ENCODE measurements around the gene KRT80.

KRT80 gene

DNA sequence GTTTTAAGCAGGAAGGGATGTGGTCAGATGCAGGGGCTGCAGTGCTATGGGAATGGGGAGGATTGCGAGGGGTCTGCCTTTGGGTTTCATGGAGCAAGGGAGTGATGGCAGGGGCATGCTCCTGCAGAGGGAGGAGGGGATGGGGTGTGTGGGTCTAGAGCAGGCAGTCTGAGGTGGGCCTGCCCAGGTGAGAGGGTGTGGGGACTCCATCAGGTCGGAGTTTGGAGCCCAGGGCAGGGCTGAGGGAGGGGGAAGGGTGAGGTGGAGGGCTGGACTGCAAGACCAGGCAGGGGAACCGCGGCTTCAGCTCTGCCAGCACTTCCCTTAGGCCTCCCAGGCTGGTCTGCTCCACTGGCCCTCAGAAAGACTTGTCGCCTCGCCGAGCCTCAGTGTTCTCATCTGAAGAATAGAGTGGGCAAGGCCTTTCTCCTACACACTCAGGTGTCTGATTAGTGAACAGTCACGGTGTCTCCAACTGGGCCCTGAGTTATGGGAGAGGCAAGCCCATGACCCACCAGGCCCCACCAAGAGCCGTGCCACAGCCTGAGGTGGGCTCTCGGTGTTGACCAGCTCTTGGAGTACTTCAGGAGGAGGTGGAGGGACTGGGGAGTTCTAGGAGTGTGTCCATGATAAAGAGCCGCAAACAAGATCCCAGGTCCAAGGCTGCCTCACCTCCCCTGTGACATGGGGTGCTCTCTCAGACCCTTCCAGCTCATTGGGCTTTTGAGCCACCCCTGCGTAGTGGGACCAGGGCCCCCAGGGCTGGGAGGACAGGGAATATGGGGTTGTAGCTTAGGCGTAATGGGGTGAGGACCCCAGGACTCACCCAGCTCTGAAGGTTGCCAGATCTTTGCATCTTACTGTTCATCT lies 20.1 kb upstream of the KRT80 start:
- no peak for DNase-seq (ENCODE audit: low spot score)

DNA sequence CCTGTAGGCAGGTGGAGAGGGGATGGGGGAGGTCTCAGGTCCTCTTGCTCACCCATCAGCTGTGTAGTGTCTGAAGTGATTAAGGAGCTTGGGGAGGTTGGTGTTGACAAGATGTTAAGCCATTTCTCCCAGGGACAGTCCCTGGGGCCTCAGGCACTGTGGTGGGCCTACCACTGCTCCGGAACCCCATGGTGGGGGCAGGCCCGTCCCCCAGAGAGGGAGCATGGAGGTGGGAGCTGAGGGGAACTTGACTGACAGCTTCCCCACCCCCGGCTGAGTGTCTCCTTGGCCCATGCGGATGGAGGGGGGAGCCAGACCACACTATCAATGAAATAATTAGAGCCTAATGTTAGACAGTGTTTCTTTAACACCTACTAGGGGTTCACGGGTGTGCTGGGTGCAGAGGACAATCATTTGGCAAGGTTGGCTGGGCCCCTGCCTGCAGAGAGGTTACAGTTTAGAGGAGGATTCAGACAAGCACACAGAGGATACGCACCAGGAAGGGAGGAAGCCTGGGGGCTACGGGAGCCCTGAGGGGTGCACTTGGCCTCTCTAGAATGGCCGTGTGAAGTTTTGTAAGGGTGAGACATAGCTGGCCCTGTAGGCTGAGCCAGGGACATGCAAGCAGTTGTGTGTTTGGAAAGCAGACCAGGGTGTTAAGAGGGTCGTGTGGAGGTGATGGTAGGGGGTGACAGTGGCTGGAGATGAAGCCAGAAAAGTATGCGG lies 19.3 kb upstream of the KRT80 start:
- no peak for DNase-seq (ENCODE audit: low spot score)

DNA sequence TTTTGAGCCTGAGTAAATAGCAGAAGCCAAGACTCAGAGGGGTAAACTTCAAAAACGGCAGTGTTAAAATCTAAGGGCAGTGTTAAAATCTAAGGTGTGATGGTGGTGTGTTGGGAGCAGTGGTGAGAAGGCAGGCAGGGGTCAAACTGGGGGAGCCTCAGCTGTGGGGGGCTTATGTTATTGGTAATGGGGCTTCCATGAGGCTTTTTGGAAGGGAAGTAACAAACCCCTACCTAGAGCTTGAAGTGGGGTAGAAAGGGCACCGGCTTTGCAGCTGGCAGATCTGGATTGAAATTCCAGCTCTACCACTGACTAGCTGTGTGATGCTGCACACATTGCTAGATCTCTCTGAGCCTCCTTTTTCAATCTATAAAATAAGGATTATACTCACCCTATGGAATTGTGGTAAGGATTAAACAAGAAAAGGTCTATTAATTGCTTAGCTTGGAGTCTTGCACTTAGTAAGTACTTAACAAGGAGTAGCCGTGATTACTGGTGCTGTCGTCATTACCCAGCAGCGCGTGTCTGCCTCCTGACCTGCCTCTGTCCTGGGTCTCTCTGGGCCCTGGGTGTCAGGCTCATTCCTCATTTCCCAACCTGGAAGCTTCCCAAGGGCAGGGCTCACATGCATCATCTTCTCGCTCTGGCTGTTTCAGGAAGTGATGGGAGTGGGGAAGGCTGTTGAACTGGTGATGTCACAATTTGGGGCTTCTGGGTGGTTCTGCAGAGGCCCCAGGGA lies 18.5 kb upstream of the KRT80 start:
- no peak for DNase-seq (ENCODE audit: low spot score)

DNA sequence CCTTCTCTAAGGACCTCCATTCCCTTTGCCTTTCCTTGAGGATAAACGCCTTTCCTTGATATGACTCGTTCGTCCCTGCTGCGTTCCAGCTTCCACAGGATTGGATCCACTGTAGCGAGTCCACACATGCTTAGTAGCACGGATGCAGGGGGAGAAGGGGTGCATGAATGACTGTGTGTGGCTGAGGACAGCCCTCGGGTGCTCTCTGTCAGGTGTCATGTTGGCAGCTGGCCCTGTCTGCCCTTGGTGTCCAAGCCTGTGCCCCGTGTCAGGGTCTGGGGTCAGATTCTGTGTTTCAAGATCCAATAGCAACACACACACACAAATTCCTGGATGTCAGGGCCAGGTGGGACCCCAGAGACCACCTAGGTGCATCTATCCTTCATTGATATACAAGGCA lies 17.5 kb upstream of the KRT80 start:
- DNase-seq (ENCODE audit: low spot score) = no peak

DNA sequence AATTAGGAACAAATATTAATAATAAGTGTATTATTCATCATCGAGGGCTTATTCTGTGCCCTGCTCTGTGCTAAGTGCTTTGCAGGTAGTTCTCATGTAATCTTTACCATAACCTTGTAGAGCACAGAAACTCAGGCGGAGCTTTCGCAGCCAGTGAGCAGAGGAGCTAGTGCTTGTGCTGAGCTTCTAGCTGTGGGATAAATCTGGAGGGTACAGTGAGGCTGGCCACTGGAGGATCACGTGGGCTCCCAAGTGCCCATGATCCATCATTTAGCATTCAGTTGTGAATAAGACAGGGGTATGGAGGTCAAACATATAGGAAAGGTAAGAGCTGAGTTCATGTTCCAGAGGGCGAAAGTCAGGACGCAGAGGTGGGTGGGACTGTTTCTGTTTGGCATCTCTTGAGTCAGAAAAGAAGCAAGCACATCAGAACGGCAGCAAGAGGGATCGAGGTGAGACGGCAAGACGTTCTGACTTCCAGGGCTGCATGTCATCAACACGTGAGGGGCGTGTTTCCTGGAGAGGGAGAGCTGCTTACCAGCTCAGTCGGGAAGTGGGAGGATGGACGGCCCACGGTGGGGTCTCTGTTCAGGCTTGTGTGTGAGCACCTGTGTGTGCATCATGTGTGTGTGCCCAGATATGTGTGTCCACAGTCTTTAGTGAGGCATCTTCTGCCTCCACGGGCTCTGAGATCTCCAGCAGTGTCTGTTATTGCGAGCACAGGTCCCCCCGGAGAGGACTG lies 16.8 kb upstream of the KRT80 start:
- DNase-seq (ENCODE audit: low spot score) = no peak

DNA sequence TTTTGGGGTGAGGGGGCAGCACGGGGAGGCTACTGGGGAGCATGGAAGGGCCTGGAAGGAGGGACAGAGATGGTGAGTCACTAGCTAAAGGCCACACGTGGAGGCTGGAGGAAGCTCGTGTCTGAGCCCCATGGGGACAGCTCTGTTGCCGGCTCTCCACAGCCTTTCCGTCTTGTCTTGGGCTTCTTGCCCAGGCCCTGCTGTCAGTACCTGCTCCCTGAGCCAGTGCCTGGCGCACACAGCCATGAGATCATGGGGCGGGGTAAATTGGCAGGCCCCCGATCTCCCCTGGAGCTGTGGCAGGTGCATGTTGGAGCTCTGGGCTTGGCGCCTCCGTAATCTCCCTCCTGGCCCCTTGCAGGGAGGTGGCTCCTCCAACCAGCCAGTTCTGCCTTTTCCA lies 16.1 kb upstream of the KRT80 start:
- no peak for DNase-seq (ENCODE audit: low spot score)

DNA sequence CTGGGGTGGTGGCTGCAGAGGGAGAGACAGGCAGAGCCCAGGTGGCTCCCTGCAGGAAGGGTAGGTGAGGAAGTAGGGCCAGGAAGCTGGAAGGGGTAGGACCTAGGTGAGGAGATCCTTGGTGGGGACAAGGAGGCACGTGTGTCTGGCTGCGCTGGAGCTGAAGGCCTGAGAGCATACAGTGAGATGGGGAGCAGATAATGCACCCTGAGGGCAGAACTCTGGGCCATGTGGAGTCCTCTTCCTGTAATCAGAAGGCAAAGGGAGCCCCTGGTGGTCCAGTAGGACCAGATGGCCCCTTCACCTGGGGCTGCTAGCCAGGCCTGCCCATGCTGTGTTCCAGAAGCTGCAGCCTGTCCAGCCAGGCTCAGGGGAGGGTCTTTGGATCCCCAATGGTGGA lies 15.3 kb upstream of the KRT80 start:
- DNase-seq (ENCODE audit: low spot score) = no peak

DNA sequence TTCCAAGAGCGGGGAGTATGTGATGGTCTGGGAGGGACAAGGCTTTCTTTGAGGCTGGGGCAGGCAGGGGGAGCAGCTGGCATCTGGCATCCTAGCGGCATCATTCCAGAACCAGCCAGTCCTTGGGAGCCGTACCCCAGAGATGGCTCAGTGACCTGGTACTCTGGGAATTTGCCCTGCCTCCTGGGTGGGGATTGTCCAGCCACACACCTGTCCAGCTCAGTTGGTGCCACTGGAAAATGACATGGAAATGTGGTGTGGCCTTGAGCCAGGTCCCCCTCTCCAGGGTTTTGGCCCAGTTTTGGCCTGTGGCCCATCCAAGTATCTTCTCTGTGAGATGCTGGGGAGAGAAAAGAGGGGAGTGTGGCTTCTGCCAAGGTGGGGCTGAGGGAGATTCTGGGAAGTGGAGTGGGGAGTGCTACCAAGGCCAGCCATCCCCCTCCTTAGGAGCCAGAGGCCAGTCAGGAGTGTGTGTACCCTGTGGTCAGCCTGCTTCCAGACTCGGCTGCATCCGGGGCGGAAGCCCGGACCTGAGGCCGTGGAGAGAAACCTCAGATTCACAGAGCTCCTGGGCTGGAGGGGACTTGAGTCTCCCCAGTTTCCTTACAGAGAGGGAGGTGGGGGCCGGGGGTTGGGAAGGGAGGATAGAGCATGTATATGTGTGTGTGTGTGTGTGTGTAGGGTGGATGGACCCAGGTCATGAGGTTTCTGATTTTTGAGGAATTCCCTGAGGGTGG lies 14.7 kb upstream of the KRT80 start:
- no peak for DNase-seq (ENCODE audit: low spot score)

DNA sequence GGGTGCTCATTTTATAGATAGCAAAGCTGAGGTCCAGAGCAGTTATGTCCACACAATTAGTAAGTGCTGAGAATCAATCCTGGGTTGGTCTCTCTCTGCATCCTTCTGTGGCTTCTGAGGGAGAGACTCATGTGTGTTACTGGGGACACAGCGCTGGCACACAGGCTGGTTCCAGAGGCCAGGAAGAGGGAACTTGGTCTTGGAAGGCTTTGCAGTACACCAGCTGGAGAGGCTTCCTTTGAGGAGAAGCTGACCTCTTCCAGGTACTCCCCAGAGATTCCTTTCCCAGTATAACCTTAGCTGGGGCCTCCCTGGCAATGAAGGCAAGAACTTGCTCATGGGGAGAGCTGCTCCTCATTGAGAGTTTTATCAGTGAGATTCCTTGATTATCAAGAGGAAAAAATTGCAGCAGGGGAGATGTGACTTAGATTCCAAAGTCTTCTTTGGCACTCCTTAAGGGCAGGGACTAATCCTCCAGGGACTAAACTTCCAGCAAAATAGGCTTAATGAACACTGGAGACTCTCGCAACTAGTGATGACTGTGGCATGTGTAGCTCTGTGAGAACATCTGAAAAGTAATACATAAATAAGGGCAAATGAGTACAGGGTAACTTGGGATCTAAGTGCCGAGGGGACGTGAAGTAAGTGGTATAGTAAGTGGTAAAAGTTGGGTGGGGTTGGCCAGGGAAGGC lies 13.9 kb upstream of the KRT80 start:
- no peak for DNase-seq (ENCODE audit: low spot score)

DNA sequence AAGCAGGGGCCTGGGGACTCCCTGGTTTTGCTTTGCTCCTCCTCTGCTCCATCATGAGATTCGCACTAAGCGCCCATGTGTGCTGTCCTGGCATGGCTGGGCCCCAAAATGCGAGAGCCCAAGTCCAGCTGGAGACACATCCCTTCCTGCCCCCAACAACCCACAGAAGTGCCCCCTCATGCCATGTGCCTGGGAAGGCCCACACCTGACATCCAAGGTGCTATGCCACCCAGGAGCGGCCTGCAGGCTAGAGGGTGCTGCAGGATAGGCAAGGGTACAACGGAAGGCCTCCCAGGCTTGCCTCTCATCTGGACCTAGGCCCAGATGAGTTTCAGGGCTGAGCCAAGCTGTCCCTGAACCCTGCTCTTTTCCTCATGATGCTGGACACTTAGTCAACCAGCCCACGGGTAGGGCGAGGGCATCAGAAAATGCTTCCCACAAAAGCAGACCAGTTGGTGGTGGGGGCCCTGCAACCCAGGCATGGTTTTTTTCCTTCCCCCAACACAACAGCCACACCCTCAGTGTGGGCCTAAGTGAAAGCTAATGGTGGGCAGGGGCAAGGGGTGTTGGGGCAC lies 13.2 kb upstream of the KRT80 start:
- DNase-seq (ENCODE audit: low spot score) = no peak

DNA sequence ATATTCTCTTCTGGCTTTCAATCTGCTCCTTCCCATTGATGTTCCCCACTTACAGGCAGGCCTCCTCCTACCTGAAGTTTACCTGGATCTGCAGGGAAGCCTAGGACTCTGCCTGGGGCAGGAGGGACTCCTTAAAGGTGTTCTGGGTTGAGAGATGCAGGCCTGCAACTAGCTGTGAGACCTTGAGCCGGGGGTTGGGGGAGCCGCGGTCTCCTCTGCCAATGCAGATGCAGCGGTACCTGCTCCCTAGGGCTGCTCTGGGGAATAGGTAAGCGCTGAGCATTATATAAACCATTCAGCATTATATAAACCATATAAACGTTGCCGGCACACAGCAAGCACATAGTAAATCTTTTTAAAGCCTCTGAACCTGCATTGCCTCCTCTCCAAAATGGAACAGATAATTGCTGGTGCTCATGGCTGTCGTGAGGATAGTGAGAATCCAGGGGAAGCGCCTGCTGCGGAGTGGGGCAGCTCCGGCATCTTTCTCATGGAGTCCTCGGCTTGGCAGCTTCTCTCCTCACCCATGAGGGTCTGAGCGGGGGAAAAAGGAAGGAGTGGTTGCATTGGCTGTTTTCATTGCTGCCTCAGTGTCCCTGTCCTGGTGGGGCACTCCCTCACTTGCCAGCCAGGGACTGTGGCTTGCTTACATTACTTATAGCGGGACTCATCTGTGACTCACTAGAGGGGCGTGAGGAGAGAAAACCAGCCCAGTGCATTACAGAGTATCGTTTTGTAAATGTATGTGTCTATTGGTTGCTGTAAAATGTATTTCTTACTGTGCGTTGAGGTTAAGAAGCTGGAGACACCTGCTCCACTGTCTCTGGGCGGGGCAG lies 12.5 kb upstream of the KRT80 start:
- no peak for DNase-seq (ENCODE audit: low spot score)

DNA sequence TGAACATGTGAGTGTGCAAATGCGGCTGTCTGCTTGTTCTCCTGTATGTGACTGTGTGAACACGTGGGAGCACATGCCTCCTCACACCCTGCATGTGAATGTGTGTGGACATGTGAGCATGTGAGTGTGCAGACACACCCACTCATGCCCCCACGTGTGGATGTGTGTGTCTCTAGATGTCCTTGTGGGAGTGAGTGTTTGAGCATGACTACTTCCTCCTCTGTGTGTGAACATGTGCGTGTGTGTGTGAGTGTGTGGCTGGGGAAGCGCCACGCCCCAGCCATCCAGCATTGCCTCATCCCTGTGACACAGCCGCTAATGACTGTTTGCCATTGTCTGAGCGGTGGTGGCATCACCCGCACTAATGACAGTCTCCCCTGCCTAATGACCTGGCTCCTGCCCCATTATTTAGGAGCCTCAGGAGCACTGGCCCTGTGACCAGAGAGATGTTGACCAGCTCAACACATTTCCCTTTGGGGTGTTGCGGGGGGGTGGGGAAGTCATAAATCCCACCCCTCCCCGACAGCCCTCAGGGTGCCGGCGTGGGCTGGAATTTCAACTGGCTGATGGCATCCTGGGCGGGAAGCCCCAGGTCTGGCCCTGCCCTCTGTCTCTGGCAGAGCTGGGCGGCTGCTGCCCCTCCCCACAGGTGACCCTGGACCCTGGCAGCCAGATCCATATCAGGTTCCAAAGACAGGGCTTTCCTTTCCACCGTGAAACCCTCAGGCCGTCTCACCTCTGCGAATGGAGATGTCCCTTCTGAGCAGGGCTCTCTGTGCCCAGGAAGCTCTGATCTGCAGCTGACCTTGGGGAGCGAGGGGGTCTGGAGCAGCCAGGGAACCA lies 11.5 kb upstream of the KRT80 start:
- DNase-seq (ENCODE audit: low spot score) = no peak

DNA sequence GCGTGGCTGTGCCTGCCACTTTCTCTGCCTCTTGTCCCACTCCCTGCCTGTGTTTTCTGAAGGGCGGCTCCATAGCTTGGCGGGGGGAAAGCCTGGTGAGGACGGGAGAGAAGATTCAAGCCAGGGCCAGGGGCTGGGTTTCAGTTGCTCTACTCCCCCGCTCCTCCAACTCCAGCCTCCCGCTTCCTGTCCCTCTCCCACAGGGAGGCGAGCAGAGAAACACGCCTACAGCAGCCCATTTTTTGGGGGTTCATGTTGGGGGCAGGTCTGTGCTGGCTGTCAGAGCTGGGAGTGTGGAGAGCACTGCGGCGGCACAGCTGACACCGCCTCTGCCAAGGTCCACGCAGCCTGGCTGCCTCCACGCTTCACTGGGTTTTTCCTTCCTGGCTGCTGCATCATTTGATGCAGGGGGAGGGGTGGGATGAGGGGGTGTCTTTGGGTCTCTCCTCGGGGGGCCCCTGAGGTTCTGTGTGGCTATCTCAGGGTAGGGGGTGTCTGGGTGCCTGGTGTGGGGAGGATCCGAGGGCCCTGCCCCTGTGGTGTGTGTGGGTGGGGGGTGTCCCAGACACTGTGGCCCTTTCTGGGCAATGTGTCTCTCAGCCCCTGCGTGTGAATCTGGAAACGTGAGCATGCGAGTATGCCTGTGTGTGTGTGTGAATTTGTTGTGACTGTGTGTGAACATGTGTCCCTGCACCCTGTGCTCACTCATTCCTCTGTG lies 10.7 kb upstream of the KRT80 start:
- no peak for DNase-seq (ENCODE audit: low spot score)

DNA sequence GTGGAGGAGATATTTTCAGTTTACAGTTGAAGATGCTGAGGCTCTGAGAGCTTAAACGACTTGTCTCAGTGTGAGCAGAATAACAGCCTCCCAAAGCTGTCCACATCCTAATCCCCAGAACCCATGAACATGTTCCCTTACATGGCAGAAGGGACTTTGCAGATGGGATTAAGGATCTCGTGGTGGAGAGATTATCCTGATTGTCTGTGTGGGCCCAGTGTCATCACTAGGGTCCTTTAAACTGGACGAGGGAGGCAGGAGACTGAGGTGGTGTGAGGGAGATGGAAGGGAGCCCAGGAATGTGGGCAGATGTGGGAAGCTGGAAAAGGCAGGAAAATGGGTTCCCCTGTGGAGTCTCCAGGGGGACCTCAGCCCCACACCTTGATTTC lies 9.6 kb upstream of the KRT80 start:
- DNase-seq (ENCODE audit: low spot score) = no peak

DNA sequence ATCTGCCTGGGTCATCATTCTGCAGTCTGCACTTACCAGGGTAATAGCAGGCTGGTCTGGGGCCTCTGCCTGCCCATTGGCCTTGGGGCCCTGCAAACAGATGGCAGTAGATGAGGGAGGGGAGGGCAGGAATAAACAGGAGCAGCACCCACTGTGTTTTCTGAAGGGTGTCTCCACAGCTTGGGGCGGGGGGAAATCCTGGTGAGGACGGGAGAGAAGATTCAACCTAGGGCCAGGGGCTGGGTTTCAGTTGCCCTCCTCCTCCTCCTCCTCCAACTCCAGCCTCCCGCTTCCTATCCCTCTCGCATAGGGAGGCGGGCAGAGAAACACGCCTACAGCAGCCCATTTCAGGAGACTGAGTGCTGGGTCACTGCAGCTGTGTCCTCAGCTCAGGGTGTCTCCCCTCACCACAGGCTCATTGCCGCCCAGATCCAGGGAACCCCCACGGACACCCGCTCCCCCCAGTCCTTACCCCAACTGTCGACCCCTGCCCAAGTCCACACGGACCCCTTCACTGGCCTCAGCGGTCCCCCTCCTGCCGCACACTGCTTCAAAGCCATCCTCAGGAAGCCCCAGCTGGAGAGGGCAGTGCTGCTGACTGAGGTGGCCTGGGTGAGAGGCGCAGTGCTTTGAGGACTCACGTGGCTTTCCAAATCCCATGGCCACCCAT lies 9.1 kb upstream of the KRT80 start:
- no peak for DNase-seq (ENCODE audit: low spot score)

DNA sequence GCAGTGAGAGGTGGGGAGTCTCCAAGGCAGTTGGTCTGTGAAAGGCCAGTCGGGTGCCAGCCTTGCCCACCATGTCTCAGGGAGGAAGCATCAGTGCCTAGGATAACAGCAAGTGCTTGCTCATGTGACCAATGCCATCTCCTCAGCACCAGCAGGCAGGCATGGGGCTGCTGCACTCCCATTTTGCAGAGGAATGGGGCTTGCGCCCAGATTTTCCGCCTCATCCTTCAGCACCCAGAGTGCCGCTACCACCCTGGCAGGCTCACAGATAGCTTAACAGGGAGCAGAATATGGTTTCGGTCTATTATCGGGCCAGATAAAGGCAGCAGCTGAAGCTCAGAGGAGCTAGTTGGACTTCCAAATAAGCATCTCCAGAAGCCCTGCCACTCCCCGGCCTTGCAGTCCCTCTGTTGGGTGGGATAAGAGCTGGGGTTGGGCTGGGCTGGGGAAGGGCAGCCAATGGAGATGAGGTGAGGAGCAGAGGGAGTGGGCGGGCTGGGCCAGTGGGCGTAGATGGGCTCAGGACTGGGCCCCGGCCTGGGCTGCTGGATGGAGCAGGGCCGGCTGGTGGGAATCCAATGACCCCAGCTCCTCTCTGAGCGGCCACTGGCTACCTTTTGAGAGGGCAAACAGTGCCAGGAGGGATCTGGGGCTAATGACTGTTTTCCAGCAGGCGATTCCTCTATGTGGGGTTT lies 8.4 kb upstream of the KRT80 start:
- DNase-seq (ENCODE audit: low spot score) = no peak
